ENCODE results near the gene MFF. TPM values are rescaled to one million over a fixed set of nuclear protein-coding genes. Genes with fewer than 3 reads are reported as not detected.

The MFF gene
- polyA plus RNA-seq = 107 and 133 TPM in 2 replicates

DNA sequence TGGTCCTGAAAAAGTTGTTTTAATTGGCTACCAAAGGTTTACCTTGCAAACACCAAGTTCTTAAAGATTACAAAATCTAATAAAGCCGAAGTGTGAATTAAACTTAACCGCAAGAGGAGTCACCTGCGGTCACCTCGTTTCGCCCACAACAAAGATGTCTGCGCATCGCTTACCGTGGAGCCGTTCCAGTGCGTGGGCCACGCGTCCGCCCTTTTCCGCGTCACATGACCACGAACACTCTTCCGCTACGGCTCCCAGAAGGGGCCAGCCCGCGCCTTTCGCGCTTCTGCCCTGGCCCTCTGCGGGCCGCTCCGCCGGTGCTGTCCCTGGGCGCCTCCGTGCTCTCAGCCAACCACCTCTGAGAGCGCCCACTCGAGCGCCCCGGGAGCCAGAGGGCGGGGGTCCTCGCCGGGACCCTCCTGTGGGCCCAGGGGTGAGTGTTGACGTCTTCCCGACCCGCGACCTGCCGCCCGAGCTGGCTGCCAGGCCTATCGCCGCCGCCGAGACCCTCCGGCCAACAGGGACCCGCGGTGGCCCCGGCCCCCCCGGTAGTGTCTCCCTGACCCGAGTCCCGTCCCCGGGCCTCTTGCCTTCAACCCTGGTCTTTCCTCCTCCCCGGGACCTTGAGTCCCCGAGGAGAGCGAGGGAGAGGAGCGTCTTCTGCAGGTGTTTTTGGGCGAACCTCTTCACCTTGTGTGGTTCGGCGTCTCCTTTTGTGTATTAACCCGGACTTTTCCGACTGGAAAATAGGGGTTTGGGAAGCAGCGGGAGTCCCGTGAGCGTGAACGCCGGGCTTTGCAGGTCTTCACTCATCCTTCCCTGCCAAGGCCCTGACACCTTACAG is at the start of gene MFF:
TSS of gene MFF (plus strand) at position 257 of the 844 bp plus-strand sequence. CDS start 5,415 bp downstream, outside the sequence.

DNA sequence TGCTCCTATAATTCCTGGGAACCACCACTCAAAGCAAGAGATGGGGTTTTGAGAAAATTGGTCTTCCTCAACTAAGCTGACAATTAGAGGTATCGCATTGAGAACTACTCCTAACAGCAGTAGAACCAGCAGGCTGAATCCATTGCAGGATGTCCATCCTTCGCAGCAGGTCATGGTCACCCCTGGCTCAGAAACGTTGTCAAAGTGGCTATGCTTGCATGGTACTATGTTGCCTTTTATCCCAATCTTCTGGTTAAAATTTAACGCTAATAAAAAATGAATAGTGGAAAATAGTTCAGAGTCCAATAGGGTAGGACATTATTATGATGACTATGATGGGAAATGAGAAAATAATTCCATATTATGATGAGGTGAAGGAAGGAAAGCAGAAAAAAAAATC is 54.0 kb downstream of the MFF start, which contains the start of gene TM4SF20:
TSS of gene TM4SF20 (minus strand) at position 212 of the 400 bp plus-strand sequence. CDS start at position 174, 38 bp downstream.

GRCh38 chr2:227387583-227387982 is 62.5 kb downstream of the MFF start, which contains the start of gene SCYGR1:
TSS of gene SCYGR1 (minus strand) at chr2:227387949. CDS start at chr2:227387949, 0 bp downstream.

Other genes starting within 250 kb of the MFF start
- 0.67 and 0.86 TPM in 2 replicates for gene COL4A4, start 161.0 kb upstream of the MFF start, polyA plus RNA-seq
- gene COL4A3, start 160.6 kb upstream of the MFF start, polyA plus RNA-seq = 1.3 and 4.7 TPM in 2 replicates
- gene TM4SF20, start 54.1 kb downstream of the MFF start, polyA plus RNA-seq = 0.55 and 0.74 TPM in 2 replicates
- gene SCYGR1, start 62.7 kb downstream of the MFF start, polyA plus RNA-seq = not detected in 2 replicates
- 106 and 113 TPM in 2 replicates for gene AGFG1, start 146.9 kb downstream of the MFF start, polyA plus RNA-seq